Glomerular visceral epithelial cell (primary cell): ENCODE results near the gene RASSF8.

Experiments used
- DNase-seq: peaks from one replicate; pipeline ENCODE4 v3.0.0-alpha.2; 2016; ENCODE audit errors: extremely low spot score

RASSF8 gene

GRCh38 chr12:25958428-25959070, at the start of gene RASSF8:
Gene RASSF8, plus strand, starts transcription at chr12:25958682. Its CDS starts 96,662 bp downstream, at chr12:26055344.
- DNase-seq, result peak; percentile 82

- no peak for DNase-seq
These were observed 43.9 kb upstream of the RASSF8 start for GRCh38 chr12:25914551-25914950.

GRCh38 chr12:25924491-25925001, 33.9 kb upstream of the RASSF8 start:
- DNase-seq, result no peak

GRCh38 chr12:25925064-25925463, 33.4 kb upstream of the RASSF8 start:
- DNase-seq, result no peak

- no peak for DNase-seq
These were observed 31.9 kb upstream of the RASSF8 start for GRCh38 chr12:25926536-25926935.

- no peak for DNase-seq
These were observed 29.3 kb upstream of the RASSF8 start for GRCh38 chr12:25929142-25929541.

GRCh38 chr12:25932971-25933370, 25.5 kb upstream of the RASSF8 start:
- DNase-seq, result no peak

- no peak for DNase-seq
These were observed 24.0 kb upstream of the RASSF8 start for GRCh38 chr12:25934456-25934855.

GRCh38 chr12:25935355-25936144, 22.9 kb upstream of the RASSF8 start:
- no peak for DNase-seq

GRCh38 chr12:25937096-25937495, 21.4 kb upstream of the RASSF8 start:
- DNase-seq, result no peak

- no peak for DNase-seq
These were observed 19.9 kb upstream of the RASSF8 start for GRCh38 chr12:25938581-25938980.

GRCh38 chr12:25939606-25940005, 18.9 kb upstream of the RASSF8 start:
- no peak for DNase-seq

- DNase-seq, result no peak
These were observed 17.6 kb upstream of the RASSF8 start for GRCh38 chr12:25940886-25941285.

- no peak for DNase-seq
These were observed 15.8 kb upstream of the RASSF8 start for GRCh38 chr12:25942709-25943108.

- DNase-seq, result no peak
These were observed 14.5 kb upstream of the RASSF8 start for GRCh38 chr12:25943940-25944339.

GRCh38 chr12:25949343-25949742, 9.1 kb upstream of the RASSF8 start:
- no peak for DNase-seq

- DNase-seq, result no peak
These were observed 8.0 kb upstream of the RASSF8 start for GRCh38 chr12:25950329-25951115.

GRCh38 chr12:25957793-25958427, 572 bp upstream of the RASSF8 start:
- DNase-seq, result peak; percentile 60

GRCh38 chr12:25959071-25959961, 834 bp downstream of the RASSF8 start:
- DNase-seq, result peak; percentile 68

- peak; percentile 47 for DNase-seq
These were observed 1.7 kb downstream of the RASSF8 start for GRCh38 chr12:25960143-25960542.

- no peak for DNase-seq
These were observed 2.5 kb downstream of the RASSF8 start for GRCh38 chr12:25960961-25961360.
